HG03196 (cell line): Measurements from ENCODE around the gene PCDH9.

ENCODE experiments used
- ATAC-seq: cut with Tn5 transposase; IDR thresholded peaks from one replicate; pipeline ENCODE4 v1.9.1; 2021; ENCODE audit not compliant: unreplicated experiment

PCDH9 gene

DNA sequence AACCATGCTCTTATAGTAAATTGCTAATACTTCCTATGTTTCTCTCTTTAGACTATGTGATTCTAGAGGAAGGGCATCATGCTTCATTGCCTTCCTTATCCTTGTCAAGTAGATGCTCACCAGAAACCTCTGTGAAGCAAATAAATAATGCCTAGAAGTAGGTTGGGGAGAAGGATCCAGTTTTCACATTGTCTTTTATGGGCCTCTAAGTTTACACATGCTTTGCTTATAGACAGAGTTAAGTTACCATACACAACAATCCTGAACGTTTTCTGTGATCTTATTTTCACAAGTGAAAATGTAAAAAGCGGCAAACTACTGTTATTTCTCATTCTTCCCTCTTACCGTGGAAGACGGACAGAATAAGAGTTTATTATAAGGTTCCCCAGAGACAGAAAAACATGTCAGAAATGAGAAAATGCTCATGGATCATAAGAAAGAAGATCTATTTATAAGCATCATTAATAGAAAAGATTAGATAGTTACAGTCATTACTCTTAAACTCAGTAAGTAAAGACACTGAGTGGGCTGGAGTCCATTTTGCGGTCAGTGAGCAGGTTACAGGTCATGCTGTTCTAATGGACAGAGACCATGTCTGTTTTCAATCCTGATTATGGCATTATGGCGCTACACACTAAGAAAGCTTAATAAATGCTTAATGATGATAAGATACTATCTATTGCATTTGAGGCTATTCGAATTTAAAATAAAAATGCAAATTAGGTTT, 723.9 kb downstream of the PCDH9 start:
- no peak for ATAC-seq

DNA sequence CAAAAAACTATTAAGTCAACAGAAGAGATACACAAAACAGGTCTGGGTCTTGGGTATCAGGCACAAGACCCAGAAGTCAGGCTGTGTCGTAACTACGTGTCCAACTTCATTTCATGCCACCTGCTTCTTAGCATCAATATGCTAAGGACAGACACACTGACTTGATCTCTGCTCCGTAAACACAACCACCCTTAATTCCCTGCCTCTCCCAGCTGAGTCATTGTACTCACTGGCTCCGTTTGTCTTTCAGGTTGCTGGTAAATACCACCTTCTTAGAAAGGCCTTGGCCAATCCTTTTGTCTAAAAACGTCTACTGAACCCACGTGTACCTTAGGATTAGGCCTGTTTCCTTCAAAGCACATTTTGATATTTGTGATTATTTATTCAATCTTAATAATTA, 726.2 kb downstream of the PCDH9 start:
- no peak for ATAC-seq

DNA sequence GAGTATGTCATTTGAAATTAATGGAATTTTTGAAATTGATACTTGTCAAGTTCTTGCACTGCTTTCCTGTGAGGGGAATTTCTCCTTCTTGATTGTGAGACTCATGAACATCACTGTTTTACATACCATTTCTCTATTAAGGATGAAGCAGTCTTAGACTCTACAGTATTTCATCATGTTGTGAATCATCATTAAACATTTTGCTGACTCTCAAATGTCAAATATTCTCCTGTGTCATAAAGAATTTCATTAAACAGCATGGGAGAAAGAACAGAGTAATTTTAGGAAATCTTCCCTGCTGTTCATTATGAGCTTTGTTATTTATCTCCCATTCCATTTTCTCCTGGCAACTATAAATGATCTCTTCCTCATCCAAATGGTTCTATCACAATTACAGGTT, 729.0 kb downstream of the PCDH9 start:
- no peak for ATAC-seq

DNA sequence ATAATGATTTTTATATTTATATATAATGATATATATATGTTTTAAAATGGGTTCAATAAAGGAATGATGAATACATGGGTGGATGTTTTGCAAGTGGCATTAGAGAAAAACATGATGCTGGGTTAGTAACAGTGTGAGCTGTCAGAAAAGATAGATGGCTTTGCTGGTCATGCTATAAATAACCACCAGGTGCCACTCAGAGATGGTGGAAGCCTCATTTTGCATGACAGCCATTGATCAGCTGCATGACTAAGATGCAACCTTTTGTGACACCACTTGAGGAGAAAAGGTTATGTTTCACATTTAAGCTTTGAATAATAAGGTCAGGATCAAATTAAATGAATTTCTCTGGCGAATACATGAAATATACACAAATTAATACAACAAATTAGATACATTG, 737.7 kb downstream of the PCDH9 start:
- ATAC-seq = no peak

DNA sequence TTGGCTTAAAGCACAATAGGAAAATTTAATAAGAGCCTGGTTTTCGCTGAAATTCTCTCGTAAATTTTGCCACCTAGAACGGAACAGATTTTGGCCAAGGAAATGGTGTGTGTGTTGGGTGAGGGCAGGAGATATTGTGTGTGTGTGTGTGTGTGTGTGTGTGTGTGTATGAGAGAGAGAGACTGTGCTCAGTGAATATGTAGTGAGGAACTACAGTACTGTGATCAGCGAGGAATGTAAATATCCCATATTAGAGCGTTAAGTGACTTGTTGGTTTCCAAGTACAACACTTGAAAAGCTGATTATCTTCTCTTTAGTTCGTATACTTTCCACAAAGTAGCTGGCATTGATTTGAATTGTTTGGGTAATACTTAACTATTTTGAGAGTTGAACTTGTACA, 738.9 kb downstream of the PCDH9 start:
- no peak for ATAC-seq

DNA sequence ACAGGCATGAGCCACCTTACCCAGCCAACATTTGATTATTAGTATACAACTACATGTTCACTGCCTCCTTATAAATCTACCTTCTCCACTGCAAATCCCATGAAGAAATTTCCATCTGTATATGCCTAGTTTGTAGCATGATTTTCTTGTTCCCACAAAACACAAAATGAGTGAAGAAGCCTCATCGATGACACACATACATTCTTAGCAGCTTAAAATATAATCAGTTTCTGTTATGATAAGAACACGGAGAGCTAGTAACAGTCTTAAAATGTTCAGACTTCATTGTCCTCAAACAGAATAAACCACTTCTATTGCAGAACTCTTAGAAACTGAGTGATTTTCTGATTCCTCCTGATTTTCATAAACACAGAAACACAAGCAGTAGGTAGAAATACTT, 740.5 kb downstream of the PCDH9 start:
- no peak for ATAC-seq

DNA sequence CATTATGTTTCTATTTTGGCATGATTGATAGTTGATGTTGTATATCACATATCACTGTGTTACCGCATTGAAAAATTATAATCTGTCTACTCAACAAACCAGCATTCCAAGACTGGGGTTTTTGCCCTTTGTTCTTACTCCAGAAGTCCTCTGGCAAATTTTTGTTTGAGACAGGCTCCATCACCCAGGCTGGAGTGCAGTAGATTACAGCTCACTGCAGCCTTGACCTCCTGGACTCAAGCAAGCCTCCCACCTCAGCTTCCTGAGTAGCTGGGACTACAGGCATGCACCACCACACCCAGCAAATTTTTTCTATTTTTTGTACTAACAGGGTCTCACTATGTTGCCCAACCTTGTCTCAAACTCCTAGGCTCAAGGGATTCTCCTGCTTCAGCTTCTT, 741.0 kb downstream of the PCDH9 start:
- no peak for ATAC-seq

DNA sequence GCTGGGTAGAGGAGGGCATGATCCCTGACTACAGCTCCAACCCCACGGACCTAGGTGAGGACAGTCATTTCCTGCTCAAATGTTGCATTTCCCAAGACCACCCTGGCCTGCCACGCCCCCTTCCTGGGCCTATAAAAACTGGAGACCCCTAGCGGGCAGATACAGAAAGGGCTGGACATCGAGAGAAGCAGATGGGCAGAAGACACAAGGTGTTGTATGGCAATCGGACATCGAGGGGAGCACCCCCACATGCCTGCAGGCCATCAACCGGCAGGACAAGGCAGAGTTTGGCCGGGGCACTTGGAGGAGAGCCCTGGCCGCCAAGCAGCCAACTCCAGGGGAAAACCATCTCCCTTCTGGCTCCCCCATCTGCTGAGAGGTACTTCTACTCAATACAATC, 746.4 kb downstream of the PCDH9 start:
- no peak for ATAC-seq

DNA sequence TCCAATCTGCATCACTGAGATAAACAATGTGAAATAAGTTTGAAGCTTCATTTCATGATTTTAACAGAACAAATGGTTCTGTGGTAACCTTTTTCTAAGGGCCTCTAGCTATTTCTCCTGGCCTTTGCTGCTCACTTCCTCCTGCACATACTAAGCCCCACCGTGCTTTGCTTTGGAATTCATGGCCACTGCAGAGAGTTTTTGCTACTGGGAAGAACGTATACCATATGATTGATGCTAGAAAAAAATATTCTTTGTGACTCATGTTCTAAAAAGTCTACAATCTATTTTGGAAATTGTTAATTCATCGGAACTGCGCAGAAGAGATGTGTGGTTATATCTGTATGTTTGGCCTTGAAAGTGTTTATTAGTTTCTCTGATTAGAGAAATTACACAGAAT, 747.3 kb downstream of the PCDH9 start:
- ATAC-seq = no peak

DNA sequence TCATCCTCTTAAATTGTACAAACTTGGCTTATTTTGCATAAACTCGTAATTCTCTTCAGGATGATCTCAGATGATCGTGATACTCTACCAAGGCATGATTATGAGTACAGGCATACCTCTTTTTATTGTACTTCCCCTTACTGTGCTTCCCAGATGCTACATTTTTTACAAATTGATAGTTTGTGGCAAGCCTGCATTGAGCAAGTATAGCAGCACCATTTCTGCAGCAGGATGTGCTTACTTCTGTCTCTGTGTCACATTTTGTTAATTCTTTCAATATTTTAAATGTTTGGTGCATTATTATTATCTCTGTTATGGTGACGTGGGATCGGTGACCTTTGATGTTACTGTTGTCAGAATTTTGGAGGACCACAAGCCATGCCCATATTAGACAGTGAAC, 752.3 kb downstream of the PCDH9 start:
- no peak for ATAC-seq

DNA sequence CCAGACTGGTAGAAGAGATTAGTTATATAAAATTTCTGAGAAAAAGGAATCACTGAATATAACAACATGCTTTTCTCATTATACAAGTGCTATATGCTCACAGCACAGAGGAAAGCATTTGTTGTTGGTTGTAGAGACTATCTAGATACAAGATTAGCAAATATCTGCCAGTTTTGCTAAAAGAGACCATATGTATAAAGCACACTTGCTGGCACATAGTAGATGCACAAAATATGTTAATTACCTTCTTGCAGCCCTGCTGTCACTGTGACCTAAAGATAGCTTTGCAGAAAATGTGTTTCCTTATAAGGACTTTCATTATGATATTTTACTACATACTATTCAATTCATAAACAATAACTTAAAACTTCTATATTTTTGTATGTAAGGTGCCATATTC, 755.1 kb downstream of the PCDH9 start:
- ATAC-seq = no peak

DNA sequence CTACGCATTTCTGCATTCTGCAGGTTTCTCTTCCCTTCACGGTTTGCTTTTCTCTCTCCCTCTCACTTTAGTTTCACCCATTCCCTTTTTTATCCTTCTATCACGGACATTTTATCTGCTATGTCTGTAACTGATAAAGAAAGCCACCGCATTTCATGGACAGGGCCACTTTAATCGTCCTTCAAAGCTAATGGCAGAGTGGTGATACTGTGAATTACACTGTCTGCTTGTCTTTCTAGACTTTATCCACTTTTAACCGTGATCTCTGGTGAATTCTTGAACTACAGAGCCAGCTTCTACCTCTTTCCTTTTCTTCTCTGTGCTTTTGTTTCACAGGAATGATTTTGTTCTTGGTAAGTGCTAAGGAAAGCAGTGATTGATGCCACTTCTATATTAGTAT, 760.4 kb downstream of the PCDH9 start:
- ATAC-seq = no peak

DNA sequence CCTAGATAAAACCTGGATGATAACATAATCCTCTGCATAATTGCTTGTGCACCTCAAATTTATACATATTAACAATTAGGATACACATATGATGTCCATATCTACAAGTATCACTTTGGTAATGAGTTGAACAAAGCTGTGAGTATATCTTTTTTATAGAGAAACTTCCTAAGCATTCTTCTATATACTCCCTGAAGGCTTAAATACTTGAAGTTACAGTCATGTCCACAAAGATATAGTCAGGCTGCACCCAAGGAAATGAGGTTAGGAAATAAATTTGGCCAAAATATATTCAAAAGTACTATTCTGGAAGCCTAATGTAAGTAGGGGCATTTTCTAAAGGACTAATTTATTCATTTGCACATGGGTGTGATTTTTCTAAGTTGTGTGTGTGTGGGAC, 761.5 kb downstream of the PCDH9 start:
- no peak for ATAC-seq

DNA sequence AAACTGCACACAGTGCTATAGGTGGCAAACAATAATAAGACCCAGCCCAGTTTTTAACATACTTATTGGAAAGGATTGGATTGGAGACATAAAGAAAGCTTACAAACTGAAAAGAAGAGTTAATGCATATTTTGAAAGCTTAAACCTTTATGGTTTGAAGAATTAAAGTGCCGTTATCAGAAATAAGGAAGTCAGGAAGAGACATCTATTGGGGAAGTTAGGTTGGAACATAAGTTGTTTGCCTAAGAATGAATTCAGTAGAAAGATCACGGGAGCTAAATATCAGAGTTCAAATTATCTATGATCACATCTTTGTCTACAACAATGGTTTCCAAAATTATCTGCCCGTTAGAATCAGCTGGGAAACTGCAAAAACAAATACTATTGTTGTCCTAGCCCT, 767.9 kb downstream of the PCDH9 start:
- no peak for ATAC-seq

DNA sequence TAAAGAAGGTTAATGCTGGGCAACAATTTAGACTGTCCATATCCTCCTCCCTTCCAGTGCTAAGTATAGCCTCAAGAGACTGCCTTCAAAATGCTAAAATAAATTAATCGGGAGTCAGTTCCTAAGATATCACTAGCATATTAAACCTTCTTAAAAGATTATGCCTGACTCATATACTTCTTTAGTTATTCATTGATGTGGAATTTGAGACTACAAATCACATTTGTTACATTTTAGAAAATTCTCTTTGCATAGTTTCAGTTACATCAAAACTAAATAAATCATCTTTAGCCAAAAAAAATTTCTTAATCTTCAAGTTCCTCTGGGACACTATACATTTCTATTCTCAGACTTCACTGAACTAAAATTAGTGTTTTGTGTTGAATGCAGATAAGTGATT, 769.1 kb downstream of the PCDH9 start:
- no peak for ATAC-seq

DNA sequence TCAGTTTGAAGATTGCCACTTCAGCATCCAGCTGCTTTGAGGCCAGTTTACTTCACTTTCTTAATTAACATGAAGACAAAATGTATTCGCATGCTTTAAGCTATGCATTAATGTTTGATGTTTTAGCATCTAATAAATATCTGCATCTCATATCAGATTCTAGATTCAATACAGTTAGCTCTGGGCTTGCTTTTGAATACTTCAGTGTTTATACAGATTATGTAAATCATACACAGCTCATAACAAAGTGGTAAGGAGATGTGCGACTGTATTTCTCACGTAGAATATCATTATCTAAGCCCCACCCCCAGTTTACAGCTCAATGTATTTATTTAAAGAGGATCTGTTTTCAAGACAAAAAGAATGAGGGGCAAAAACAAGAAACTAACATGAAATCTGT, 770.5 kb downstream of the PCDH9 start:
- ATAC-seq = no peak

DNA sequence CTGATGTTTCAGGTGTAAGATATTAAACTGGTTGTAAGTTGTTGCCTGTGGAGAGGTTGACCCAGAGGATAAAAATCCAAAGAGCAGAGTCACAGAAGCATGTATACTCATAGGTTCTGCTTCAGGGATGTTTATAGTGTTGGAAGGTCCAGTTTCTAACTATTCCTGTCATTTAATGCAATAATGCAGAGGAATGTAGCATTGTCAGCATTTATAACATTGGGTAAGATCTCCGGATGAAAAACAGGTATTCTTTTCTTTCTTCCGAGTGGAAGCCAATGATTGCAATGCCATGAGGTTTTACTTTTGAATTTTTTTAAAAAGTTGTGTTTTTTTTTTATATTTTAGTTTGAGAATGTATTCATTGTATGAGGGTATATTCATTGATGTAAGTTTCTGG, 771.0 kb downstream of the PCDH9 start:
- ATAC-seq = no peak

DNA sequence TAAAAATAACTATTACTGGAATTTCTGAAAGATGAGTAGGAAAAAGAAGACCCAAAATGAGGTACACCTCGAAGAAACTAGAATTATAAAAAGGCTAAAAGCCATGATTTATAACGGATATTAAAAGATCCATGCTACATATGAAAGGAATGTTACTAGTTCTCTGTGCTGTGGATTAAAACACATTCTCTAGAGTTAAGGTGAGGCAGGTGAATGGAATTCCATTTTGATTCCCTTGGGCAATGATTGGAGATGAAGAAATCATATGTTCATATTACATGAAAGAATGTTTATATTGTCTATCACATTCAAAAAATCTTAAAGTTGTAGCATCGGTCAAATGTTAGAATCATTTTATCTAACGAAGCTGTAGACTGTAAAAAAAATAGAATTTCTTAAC, 783.7 kb downstream of the PCDH9 start:
- ATAC-seq = no peak

DNA sequence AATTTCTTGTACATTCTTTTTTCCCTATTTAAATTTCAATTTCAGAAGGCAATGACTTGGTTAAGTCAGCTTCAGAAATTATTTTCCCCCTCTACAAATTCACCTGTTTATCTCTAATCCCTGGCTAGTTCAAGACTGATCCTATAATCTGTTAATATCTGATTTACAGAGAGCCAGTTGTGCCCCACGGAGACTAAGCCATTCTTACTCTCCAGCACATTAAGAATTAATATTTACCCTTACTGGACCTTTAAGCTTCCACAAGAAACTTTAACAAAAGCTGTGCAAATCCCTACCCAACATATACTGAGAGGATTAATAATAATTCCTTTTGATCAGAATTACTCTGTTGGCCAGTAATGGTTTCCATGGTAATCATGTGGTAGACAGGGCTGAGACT, 786.2 kb downstream of the PCDH9 start:
- ATAC-seq = no peak

DNA sequence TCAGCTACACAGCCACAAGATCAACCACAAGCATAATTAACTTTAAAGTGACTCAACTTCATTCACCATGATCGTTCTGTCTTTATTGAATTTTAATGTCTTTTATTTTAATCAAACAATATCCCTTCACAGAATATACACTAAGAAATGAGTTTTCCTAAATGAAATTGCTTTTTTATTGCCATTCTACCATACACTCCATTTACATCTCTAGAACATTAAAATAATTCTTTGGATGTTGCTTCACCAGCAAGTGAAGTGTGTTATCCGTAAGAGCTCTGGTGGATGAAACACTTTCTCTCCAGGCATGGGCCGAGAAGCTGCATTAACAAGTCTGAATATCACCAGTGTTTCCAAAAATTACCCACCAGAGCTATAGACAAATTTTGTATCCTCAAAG, 789.2 kb downstream of the PCDH9 start:
- ATAC-seq = no peak

DNA sequence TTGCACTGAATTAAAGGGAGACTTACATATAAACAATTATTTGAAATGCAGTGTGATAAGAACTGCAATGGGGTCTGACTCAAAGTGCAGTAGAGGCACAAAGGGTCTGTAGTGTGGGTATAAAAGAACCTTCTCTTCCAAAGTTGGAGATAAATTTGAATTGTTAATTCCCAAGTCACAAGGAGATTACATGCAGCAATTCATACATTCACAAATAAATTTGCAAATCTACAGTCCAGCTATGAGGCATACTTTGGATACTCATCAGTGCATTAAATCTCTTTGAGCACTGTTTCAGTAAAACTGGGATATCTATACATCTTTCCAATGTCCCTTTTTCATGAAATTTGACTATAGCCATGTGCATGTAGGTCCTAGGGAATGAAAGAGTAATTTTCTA, 799.4 kb downstream of the PCDH9 start:
- ATAC-seq = no peak

DNA sequence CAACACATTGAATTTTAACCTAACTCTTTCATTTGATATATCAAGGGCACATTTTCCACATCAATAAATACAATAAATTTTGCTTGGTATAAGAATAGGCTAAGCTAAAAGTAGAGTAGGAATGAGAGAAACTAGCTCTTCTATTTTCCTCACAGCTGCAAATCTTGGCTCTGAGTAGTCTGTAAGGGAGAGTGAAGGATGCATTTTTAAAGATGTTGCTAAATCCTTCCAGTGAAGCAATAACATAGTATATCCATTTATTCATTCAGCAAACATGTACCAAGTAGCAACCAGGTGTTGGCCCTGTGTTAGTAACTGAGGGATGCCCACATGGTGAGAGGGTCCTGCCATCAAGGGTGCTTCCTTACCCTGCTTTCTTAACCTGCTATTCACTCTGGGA, 799.9 kb downstream of the PCDH9 start:
- ATAC-seq = no peak

DNA sequence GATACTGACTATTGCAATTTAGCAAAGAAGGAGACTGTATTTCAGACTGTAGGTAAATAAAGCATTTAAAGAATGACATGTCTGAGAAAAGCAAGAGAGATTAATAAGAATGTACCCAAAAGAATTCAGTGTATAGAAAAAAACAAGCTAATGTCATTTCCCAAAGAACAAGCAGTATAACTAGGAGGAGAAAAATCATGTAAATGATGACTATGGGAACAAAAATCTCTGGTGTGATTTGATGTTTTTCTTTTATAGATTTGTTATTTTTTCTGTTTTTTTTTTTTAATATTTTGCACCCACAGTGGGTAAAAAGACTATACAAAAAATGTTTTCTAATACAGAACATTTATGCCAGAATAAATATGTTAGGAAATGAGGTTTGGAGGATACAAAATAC, 801.0 kb downstream of the PCDH9 start:
- no peak for ATAC-seq

DNA sequence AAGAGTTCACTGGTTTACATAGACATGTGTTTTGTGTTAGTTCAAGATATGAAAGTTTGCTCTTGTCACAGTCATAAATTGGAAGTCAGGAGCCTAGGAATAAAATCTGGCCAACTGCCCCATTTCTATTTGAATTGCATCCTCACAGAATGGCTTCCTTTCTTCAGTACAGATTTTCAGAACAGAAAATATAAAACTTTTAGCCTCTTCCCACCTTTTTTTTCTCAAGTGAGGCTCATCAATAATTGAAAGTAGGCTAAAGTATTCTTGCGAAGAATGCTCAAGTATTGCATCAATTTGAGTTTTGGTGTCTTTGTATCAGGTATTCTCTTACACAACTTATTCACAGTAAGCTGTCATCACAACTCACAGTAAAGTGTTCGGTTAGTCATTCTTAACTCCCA, 802.7 kb downstream of the PCDH9 start:
- no peak for ATAC-seq
